K562 (cell line): Measurements from ENCODE around the gene CHN1. TPM values are rescaled to one million over a fixed set of nuclear protein-coding genes. Genes with fewer than 3 reads are reported as not detected.
A peak's percentile ranks its signal among the peaks of the same experiment; 100 is the strongest.

Experiments
- ATAC-seq: fragments of 200-7000 bp; cut with Tn5 transposase; 3 replicates; pipeline ENCODE4 v1.9.1; 2020; ENCODE audit warnings: moderate library complexity
- BruUV-seq: library from RNA; stranded (reverse); fragments of 400-500 nt; replicated peaks from 2 replicates; lab custom pipeline; 2021; lab: Mats Ljungman, UMichigan
- CTCF ChIA-PET: fragments of 300-600 bp; formaldehyde crosslinking; extraction: SDS; loops from one replicate; lab custom pipeline; 2021; ENCODE audit warnings: low intra/inter-chr PET ratio; lab: Yijun Ruan, JAX
- POLR2A ChIA-PET: fragments of 300-600, 350-650 bp; sonication (Branson Sonifier 250); formaldehyde crosslinking; extraction: SDS; loops from one replicate; lab custom pipeline; 2021; ENCODE audit warnings: antibody characterized with exemption, inconsistent platforms; lab: Yijun Ruan, JAX
- DNase-seq, 4 experiments: peaks; one replicate each; pipeline versions ENCODE4 v3.0.0 to v3.0.0-alpha.2; 2011 to 2018; ENCODE audit warnings: low spot score in 3 of 4, mixed read lengths in 3 of 4; ENCODE audit errors: extremely low read depth in 1 of 4
- FAIRE-seq: peaks from 2 replicates; lab custom pipeline; 2011; peaks lifted over from hg19 to GRCh38; lab: Jason Lieb, UNC
- H2AFZ ChIP-seq: 2 replicates; pipeline ENCODE4 v1.6.0; 2011; ENCODE audit warnings: low read depth, low read length, control low read depth, inconsistent platforms
- H3K27ac ChIP-seq: fragments of 200-600 bp; 3 replicates; pipeline ENCODE4 v1.8.0; 2011; ENCODE audit warnings: low read depth, mild to moderate bottlenecking, control low read depth, inconsistent platforms, low read length, moderate library complexity, mixed read lengths; ENCODE audit errors: extremely low read depth
- H3K27me3 ChIP-seq, 2 experiments: fragments of 300-600 bp in 1 of 2; 2 replicates in 1 of 2; 3 replicates in 1 of 2; pipeline versions ENCODE4 v1.6.0 to v1.8.0; 2011; ENCODE audit warnings: inconsistent platforms in 2 of 2, low read length in 2 of 2, mild to moderate bottlenecking in 1 of 2, mixed read lengths in 1 of 2, moderate library complexity in 1 of 2; ENCODE audit not compliant: control insufficient read depth in 2 of 2, insufficient read depth in 2 of 2
- H3K36me3 ChIP-seq: fragments of 300-600 bp; 3 replicates; pipeline ENCODE4 v1.8.0; 2011; ENCODE audit warnings: mild to moderate bottlenecking, low read length, inconsistent platforms; ENCODE audit not compliant: control insufficient read depth, insufficient read depth
- H3K4me1 ChIP-seq, 2 experiments: fragments of 200-600 bp in 1 of 2; replicated peaks in 1 of 2; 2 replicates in 1 of 2; 3 replicates in 1 of 2; pipeline versions ENCODE4 v1.5.1 to v1.8.0; 2011; ENCODE audit warnings: inconsistent platforms in 2 of 2, low read length in 2 of 2, mild to moderate bottlenecking in 1 of 2, mixed read lengths in 1 of 2, moderate library complexity in 1 of 2; ENCODE audit not compliant: control insufficient read depth in 2 of 2, insufficient read depth in 2 of 2
- H3K4me2 ChIP-seq: 2 replicates; pipeline ENCODE4 v1.6.1; 2011; ENCODE audit warnings: low read length, control low read depth, inconsistent platforms, mixed read lengths; ENCODE audit not compliant: insufficient read depth
- H3K4me3 ChIP-seq: fragments of 200-600 bp; sonication (generic), shearing (Covaris generic); 2 replicates; pipeline ENCODE4 v1.5.1; 2016; ENCODE audit warnings: control low read depth, inconsistent platforms
- H3K79me2 ChIP-seq: fragments of 200-600 bp; 3 replicates; pipeline ENCODE4 v1.8.0; 2011; ENCODE audit warnings: low read length, inconsistent platforms; ENCODE audit not compliant: control insufficient read depth, insufficient read depth
- H3K9ac ChIP-seq, 2 experiments: 2 replicates each; pipeline versions ENCODE4 v1.6.0 to v1.6.1; 2011; ENCODE audit warnings: low read depth in 2 of 2, low read length in 2 of 2, control low read depth in 1 of 2, inconsistent platforms in 1 of 2, mild to moderate bottlenecking in 1 of 2, mixed read lengths in 1 of 2; ENCODE audit not compliant: insufficient read depth in 1 of 2
- H3K9me1 ChIP-seq: one replicate; pipeline ENCODE4 v1.6.0; 2011; ENCODE audit warnings: inconsistent platforms, mild to moderate bottlenecking, low read length, moderate library complexity; ENCODE audit not compliant: control insufficient read depth, insufficient read depth
- H3K9me3 ChIP-seq: replicated peaks from 2 replicates; pipeline ENCODE4 v1.5.1; 2011; ENCODE audit warnings: low read depth, low read length, inconsistent platforms; ENCODE audit not compliant: control insufficient read depth, insufficient read depth
- H4K20me1 ChIP-seq: replicated peaks from 2 replicates; pipeline ENCODE4 v1.6.1; 2011; ENCODE audit warnings: low read length, inconsistent platforms, mixed read lengths; ENCODE audit not compliant: control insufficient read depth, insufficient read depth
- CTCF ChIP-seq, 3 experiments: IDR thresholded peaks in 2 of 3; conservative IDR thresholded peaks in 1 of 3; 2 replicates each; pipeline ENCODE4 v1.5.1; 2011 to 2012; ENCODE audit warnings: low read length in 3 of 3, mild to moderate bottlenecking in 3 of 3, control low read depth in 2 of 3, improper control_type of control experiment in 1 of 3, inconsistent platforms in 1 of 3, low read depth in 1 of 3, mixed read lengths in 1 of 3, moderate library complexity in 1 of 3; ENCODE audit not compliant: insufficient read depth in 2 of 3
- SRSF3 ChIP-seq: fragments of 200-400 bp; formaldehyde crosslinking; IDR thresholded peaks from 2 replicates; pipeline ENCODE4 v1.6.1; 2016; ENCODE audit warnings: mild to moderate bottlenecking, low read length, moderate library complexity; ENCODE audit not compliant: insufficient read depth
- TCF3 ChIP-seq: sonication (generic); formaldehyde crosslinking; IDR thresholded peaks from 2 replicates; pipeline ENCODE4 v1.4.0; 2020; ENCODE audit warnings: mild to moderate bottlenecking, missing genetic modification reagents
- TCFL5 ChIP-seq: fragments of 250-450 bp; sonication (Bioruptor Pico); conservative IDR thresholded peaks from 2 replicates; pipeline ENCODE4 v1.6.1; 2021; ENCODE audit warnings: mild to moderate bottlenecking, moderate library complexity, matching md5 sums
- YBX1 ChIP-seq: fragments of 450-650 bp; IDR thresholded peaks from 2 replicates; pipeline ENCODE4 v1.7.1; 2016; ENCODE audit warnings: mild to moderate bottlenecking
- ZNF184 ChIP-seq: sonication (generic); formaldehyde crosslinking; IDR thresholded peaks from 2 replicates; pipeline ENCODE4 v1.5.0; 2020; ENCODE audit warnings: missing genetic modification reagents
- ZNF347 ChIP-seq: fragments of 450-650 bp; formaldehyde crosslinking; IDR thresholded peaks from 2 replicates; pipeline ENCODE4 v1.4.0; 2020; ENCODE audit warnings: low read depth, mild to moderate bottlenecking, moderate library complexity
- ZNF384 ChIP-seq: IDR thresholded peaks from 2 replicates; pipeline ENCODE4 v1.6.1; 2012; ENCODE audit warnings: low read depth, low read length, improper control_type of control experiment
- WGBS: fragments of 100-300 bp; shearing (Covaris generic); methylation state at CpG from one replicate; pipeline ENCODE4 v1.1.6; 2016; ENCODE audit warnings: low coverage, mixed read lengths; ENCODE audit not compliant: insufficient coverage; ENCODE audit errors: missing lambda C conversion rate; 5-methylcytosine and 5-hydroxymethylcytosine counted together
- in situ Hi-C: fragments of 300-500 bp; cut with MboI; formaldehyde crosslinking; loops from 4 replicates; pipeline ENCODE4 v1.15.0; 2018; ENCODE audit warnings: inconsistent platforms, mixed read lengths
- intact Hi-C: fragments of 100-400 bp; cut with micrococcal nuclease; formaldehyde crosslinking; loops from 2 replicates; pipeline ENCODE4 v1.14.2; 2022
- polyA plus RNA-seq, 8 experiments: library from polyadenylated mRNA; depleted of rRNA in 4 of 8; stranded (reverse) in 5 of 8; unstranded in 3 of 8; fragments of >200 nt; fragmentation: Nextera tagmentation in 2 of 8; fragmentation: Illumina TruSeq in 1 of 8; extraction: Ambion mirVana in 2 of 8; extraction: Trizol in 1 of 8; gene quantifications; 2 replicates each; pipeline versions ENCODE4 v1.2.1 to v1.2.3, GENCODE V29; 2011 to 2014; ENCODE audit warnings: inconsistent platforms in 1 of 8, missing spikeins in 1 of 8
- total RNA-seq, 7 experiments: library from RNA; depleted of rRNA in 6 of 7; stranded (reverse); fragments of >200 nt in 6 of 7; fragmentation: Illumina TruSeq in 2 of 7; extraction: Trizol in 2 of 7; gene quantifications; 2 replicates each; pipeline versions ENCODE4 v1.2.1 to v1.2.3, GENCODE V29; 2011 to 2021; ENCODE audit warnings: low replicate concordance in 1 of 7

The CHN1 gene
- total and polyA plus RNA-seq, 9 of the 15 experiments (the other 6 are each of a cell fraction or from before 2014, with no cell fraction given) = 0.17 to 2.0 (median 0.87) TPM

- FAIRE-seq (no peak), DNase-seq (no peak), ATAC-seq (peak; percentile 37; the same call in 1 of the 3 replicates)
- Histone ChIP-seq H3K27me3 (peaks cover 0 to 6% of the 10 kb centered on the region in 2 experiments; a peak in 2 of 5 replicates), H2AFZ (no peak overlapping the region), H3K79me2 (no peaks in the 10 kb centered on the region), H3K36me3 (no peaks in the 10 kb centered on the region), H3K4me1 (no peaks in the 10 kb centered on the region), H3K4me2 (no peak overlapping the region), H3K9ac (no peak overlapping the region), H3K9me1 (no peaks in the 10 kb centered on the region), H3K4me3 (no peak overlapping the region), H3K27ac (no peak overlapping the region), H4K20me1 (no peaks in the 10 kb centered on the region), H3K9me3 (no peaks in the 10 kb centered on the region)
- no peak for TF ChIP-seq ZNF347 (CRISPR knock-in tag)
- TF ChIP-seq ZNF184 (CRISPR knock-in tag) = no peak
- no peak for TF ChIP-seq TCFL5 (CRISPR knock-in tag)
- no peak for TF ChIP-seq ZNF384
- no peak for TF ChIP-seq YBX1
- TF ChIP-seq SRSF3 = no peak
- TF ChIP-seq CTCF (IDR thresholded peaks at IDR 0.05 in 2 of 3, conservative IDR thresholded peaks at IDR 0.05 in 1 of 3; ENCODE audit: insufficient read depth in 2 of 3, low read depth in 1 of 3, low read length in 3 of 3) = no peak
- TF ChIP-seq TCF3 (CRISPR knock-in tag) = no peak
- ChIA-PET POLR2A (no interaction called here), CTCF (no interaction called here)
- no TSS peak for BruUV-seq
- intact Hi-C loops (no loop called here), in situ Hi-C loops (loop anchor here (25.0 kb wide), 1 partner anchor 1060 kb away; the partner anchor contains the start of genes EVX2, HOXD12 and HOXD13)
- 11% methylated on average over 3 of the region's 3 CpGs for WGBS
Measured at GRCh38 chr2:175027755-175028154, 22.6 kb upstream of the CHN1 start.
